ENCODE data around the gene RSPH6A. TPM values are rescaled to one million over a fixed set of nuclear protein-coding genes. Genes with fewer than 3 reads are reported as not detected.

RSPH6A gene
- total RNA-seq, 1 experiment from 2014 or later = 0.39 TPM

- TF ChIP-seq AFF4 (CRISPR knock-in tag; IDR thresholded peaks at IDR 0.05; ENCODE audit: borderline replicate concordance) (no peak), ETV6 (CRISPR knock-in tag; IDR thresholded peaks at IDR 0.05) (no peak; the same call in 1 of the 2 replicates), NFYB (CRISPR knock-in tag; conservative IDR thresholded peaks at IDR 0.05; ENCODE audit: low read depth) (no peak), IRF2 (CRISPR knock-in tag; IDR thresholded peaks at IDR 0.05; ENCODE audit: borderline replicate concordance, low read depth) (no peak), MLX (CRISPR knock-in tag; IDR thresholded peaks at IDR 0.05) (no peak), ZNF416 (CRISPR knock-in tag; IDR thresholded peaks at IDR 0.05) (no peak), ARID4B (CRISPR knock-in tag; IDR thresholded peaks at IDR 0.05; ENCODE audit: borderline replicate concordance) (0 out of 2 replicates have a peak, but pooled peaks have one; percentile 33), ZNF396 (CRISPR knock-in tag; IDR thresholded peaks at IDR 0.05; ENCODE audit: borderline replicate concordance) (no peak), OVOL2 (CRISPR knock-in tag; IDR thresholded peaks at IDR 0.05; ENCODE audit: borderline replicate concordance) (no peak), ATF1 (CRISPR knock-in tag; IDR thresholded peaks at IDR 0.05) (no peak), ZMAT4 (CRISPR knock-in tag; IDR thresholded peaks at IDR 0.05) (no peak), ZSCAN18 (CRISPR knock-in tag; IDR thresholded peaks at IDR 0.05) (no peak)
Measured at GRCh38 chr19:45863840-45864628, 48.9 kb upstream of the RSPH6A start, which contains the start of gene FOXA3 (continued).

GRCh38 chr19:45863335-45863839 lies 48.3 kb upstream of the RSPH6A start:
- ChIA-PET CTCF (interaction anchor here (0.6 to 4.9 kb wide), 33 partner anchors 8 to 378 kb away, joined by 3 to 212 read pairs (median 5); partner anchors contain the start of genes CCDC61, DMPK, DMWD and IRF2BP1), POLR2A (interaction anchor here (0.7 to 3.1 kb wide), 10 partner anchors 13 to 171 kb away, joined by 3 to 42 read pairs (median 6); partner anchors contain the start of genes DMWD, IRF2BP1, MYPOP and QPCTL)
- ATAC-seq (no peak), DNase-seq (ENCODE audit: low spot score) (no peak)
- Mint-ChIP-seq H3K4me3 (peak overlapping the region; percentile 89), H3K36me3 (peaks cover 9% of the 10 kb centered on the region; the same call in 1 of the 2 replicates), H3K4me1 (peaks cover 43% of the 10 kb centered on the region), H3K27me3 (ENCODE audit: low read depth) (no peaks in the 10 kb centered on the region), H3K27ac (peak overlapping the region; percentile 84; the same call in 1 of the 2 replicates), H3K9me3 (no peaks in the 10 kb centered on the region)
- 0 out of 2 replicates have a peak, but pooled peaks have one; percentile 21 for TF ChIP-seq ZNF232 (CRISPR knock-in tag; IDR thresholded peaks at IDR 0.05)
- TF ChIP-seq FOXK1 (CRISPR knock-in tag; IDR thresholded peaks at IDR 0.05) = 0 out of 2 replicates have a peak, but pooled peaks have one; percentile 2
- no peak for TF ChIP-seq ZNF671 (CRISPR knock-in tag; IDR thresholded peaks at IDR 0.05)
- TF ChIP-seq SP1 (CRISPR knock-in tag; conservative IDR thresholded peaks at IDR 0.05) = no peak

Data from WTC11 (cell line).